TTC549 (cell line): ENCODE results near the gene EXOC7.

Experiments used
- FAIRE-seq: peaks from 2 replicates; lab custom pipeline; 2012; peaks lifted over from hg19 to GRCh38; lab: Jason Lieb, UNC

The EXOC7 gene

DNA sequence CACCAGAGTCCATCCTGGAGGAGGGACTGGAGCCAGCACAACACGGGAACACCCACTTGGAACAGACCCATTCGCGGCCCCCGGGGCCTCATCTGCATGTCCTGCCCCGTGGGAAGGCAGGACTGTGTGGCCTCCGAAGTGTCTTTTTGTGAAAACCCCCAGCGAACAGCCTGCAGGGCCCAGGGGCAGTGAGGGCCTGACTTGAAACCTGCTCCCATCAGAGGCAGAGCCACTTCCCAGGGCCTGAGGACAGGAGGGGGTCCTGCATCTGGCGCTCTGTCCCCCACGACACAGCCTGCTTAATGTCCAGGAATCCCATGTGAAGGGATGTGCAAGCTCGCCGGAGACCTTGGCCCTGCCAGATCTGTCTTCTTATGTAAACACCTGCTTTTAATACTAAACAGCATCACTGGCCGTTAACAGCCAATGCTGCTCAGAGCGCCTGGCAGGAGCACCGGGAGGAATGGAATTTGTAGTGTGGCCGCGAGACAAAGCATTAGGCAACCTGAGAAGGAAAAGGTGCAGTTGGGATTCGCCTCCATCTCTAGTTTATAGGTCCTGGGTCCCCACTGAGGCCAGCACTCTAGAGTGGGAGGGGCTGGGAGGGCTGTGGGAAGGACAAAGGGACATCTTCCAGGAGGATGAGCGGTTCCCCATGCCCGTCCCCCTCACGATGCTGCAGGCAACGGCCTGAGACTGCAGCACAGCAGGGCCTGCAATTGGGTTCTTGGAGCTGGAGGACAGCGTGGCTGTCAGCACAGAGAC is 66.9 kb downstream of the EXOC7 start:
- FAIRE-seq, result no peak

DNA sequence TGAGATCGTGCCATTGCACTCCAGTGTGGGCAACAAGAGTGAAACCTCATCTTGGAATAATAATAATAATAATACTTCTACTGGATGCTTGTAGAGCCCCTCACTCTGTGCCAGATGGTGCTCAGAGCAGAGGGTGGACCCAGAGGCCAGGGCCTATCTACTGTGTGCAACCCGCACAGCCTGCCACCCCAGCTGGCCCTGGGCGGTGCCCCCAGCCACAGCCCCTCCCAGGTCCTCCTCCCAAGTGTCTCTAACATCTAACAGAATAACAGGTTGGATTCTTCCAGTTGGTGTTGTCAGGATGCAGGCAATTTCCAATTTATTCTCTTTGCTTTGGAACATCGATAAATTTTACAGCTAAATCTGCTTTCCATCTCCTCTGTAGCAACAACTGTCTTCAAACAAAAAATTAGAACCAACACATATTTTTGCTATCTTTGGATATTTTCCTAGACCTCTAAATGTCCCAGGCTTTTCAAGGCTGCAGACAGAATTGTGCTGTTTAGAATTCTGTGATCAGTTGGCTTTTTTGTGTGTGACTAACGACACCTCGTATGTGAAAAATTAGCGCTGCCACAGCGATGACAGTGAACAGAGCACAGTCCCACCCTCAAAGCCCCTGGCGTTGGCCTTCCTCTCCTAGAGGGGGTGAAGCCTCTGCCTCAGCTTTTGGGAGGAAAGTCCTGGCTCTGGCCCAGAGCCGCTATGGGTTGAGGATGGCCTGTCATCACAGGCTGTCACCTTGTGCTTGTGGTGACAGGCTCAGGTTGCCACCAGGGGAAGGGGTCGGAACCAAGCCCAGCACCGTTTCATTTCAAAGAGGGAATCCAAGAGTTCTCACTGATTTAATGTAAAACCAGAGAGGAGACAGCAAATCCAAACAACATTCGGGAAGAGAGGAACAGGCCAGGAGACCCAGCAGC is 68.9 kb downstream of the EXOC7 start:
- no peak for FAIRE-seq

DNA sequence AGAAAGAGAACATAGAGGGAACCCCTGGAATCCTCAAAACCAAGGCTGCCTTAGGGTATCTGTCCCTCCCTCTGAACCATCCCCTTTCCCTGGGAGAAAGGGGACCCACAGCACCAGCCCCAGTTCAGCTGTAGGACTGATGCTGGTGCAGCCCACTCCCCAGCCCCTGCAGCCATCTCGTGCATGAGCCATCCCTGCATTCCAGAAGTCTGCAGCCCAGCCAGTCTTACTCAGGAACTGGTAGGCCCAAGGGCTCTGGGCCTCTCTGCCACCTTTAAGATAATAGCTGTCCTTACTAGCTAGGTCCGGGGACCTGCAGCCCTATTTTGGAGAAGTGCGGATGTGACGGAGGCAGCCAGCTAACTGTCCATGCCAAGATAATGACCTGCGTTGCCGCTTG is 70.4 kb downstream of the EXOC7 start:
- FAIRE-seq, result no peak

DNA sequence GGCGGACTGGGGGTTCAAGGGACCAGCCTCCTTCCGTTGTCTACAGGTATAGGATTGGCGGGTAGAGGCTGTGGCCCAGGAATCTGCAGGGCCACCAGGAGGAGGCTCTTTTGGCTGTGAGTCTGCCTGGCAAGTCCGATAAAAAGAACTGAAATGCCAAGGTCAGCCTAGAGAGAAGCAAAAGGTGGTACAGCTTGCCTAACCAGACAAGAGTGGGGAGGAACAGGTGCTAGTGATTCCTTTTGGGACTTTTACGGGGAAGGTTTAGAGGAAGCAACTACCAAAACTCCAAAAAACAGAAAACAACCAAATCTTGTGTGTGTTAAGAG is 70.8 kb downstream of the EXOC7 start:
- no peak for FAIRE-seq

- FAIRE-seq, result no peak
Measured at GRCh38 chr17:76032073-76032779, 71.4 kb downstream of the EXOC7 start.
